HUES64 (cell line): Measurements from ENCODE around the gene RAP2A.

ENCODE experiments used
- H3K27ac ChIP-seq: 2 replicates; pipeline ENCODE4 v1.7.0; 2013; ENCODE audit warnings: low read depth, low read length, inconsistent platforms
- H3K27me3 ChIP-seq: 2 replicates; pipeline ENCODE4 v1.6.1; 2013; ENCODE audit warnings: mild to moderate bottlenecking, low read length; ENCODE audit not compliant: insufficient read depth
- H3K36me3 ChIP-seq: 2 replicates; pipeline ENCODE4 v1.6.1; 2013; ENCODE audit warnings: mild to moderate bottlenecking, low read length; ENCODE audit not compliant: insufficient read depth
- H3K4me1 ChIP-seq: 2 replicates; pipeline ENCODE4 v1.6.1; 2013; ENCODE audit warnings: mild to moderate bottlenecking, low read length, moderate library complexity; ENCODE audit not compliant: insufficient read depth
- H3K4me3 ChIP-seq: 2 replicates; pipeline ENCODE4 v1.5.1; 2013; ENCODE audit warnings: mild to moderate bottlenecking, low read length, moderate library complexity
- H3K9ac ChIP-seq: 2 replicates; pipeline ENCODE4 v1.6.1; 2013; ENCODE audit warnings: mild to moderate bottlenecking, low read depth, low read length
- H3K9me3 ChIP-seq: 2 replicates; pipeline ENCODE4 v1.6.1; 2013; ENCODE audit warnings: low read depth, low read length; ENCODE audit not compliant: insufficient read depth
- WGBS: fragments of 150-250, 120-280 bp; methylation state at CpG from one replicate; pipeline ENCODE4 v1.1.7; 2013; ENCODE audit warnings: missing lambda C conversion rate; 5-methylcytosine and 5-hydroxymethylcytosine counted together

Gene RAP2A

DNA sequence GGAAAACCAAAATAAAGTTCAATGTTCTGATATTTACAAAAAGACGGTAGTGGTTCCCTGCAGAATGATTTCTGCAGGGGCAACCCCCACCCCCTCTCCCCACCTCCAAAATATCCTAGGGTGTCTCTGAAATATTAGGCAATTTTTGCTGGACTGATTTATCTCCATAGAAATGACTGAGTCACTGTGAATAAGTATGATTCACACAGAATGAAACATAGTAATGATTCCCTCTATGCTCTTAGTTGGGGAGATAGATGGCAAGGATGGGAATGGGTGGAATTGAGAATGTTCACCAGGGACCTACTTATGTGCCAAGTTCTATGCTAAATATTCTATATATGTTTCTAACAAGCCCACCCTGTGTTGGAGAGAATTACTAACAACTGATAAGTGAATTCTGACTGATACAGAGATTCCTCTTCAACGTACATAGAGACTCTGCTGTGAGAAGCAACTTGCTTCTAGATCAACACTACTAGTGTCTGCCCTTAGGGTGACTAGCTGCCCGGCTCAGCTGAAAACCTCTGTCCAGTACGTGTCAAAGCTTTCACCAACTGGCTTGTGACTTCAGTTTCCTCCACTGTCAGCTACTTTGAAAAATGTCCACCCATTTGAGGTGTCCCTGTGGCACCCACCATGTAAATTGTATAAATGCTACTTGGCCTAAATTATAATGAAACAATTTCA lies 38.4 kb upstream of the RAP2A start:
- no peak overlapping the region for H3K4me3 ChIP-seq
- no peaks in the 10 kb centered on the region for H3K36me3 ChIP-seq
- no peak overlapping the region for H3K9ac ChIP-seq
- H3K27ac ChIP-seq: no peak overlapping the region
- no peaks in the 10 kb centered on the region for H3K4me1 ChIP-seq
- no peaks in the 10 kb centered on the region for H3K9me3 ChIP-seq
- no peaks in the 10 kb centered on the region for H3K27me3 ChIP-seq
- 90% methylated on average over 4 of the region's 4 CpGs for WGBS

DNA sequence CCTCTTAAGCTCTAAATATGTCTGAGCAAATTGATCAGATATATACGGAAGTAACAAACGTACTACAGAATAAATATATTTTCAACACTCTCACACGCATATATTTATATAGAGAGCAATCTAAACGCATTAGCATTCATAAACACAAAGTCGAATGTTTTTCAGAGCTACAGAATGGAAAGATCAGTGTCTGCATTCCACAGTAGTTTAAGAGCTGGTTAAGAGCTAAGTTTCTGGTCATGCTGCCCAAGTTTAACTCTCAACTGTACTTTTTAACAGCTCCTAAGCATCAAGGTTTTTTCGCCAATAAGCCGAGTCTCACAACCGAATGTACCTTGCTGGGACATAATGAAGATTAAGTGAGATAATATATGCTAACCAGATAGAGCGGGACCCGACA lies 36.7 kb upstream of the RAP2A start:
- Histone ChIP-seq H3K4me3 (no peak overlapping the region), H3K27ac (no peak overlapping the region), H3K4me1 (no peaks in the 10 kb centered on the region), H3K36me3 (no peaks in the 10 kb centered on the region), H3K27me3 (no peaks in the 10 kb centered on the region), H3K9me3 (no peaks in the 10 kb centered on the region), H3K9ac (no peak overlapping the region)
- 87% methylated on average over 8 of the region's 10 CpGs for WGBS

DNA sequence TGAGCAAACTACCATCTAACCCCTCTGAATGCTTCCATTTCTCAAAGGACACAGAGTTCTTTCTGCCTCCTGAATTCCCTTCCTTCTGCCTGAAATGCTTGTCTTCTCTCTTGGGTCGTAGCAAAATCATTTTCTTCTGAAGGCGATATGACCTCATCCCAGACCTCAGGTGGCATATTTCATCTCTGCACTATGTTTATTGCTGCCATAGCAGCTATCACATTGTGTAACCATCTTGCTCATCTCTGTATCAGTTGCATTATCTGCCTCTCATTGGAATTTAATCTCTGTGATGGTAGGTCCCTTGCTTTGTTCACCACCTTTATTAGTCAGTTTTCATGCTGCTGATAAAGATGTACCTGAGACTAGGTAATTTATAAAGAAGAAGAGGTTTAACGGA lies 32.5 kb upstream of the RAP2A start:
- no peaks in the 10 kb centered on the region for H3K9me3 ChIP-seq
- no peak overlapping the region for H3K27ac ChIP-seq
- no peaks in the 10 kb centered on the region for H3K36me3 ChIP-seq
- H3K4me3 ChIP-seq: no peak overlapping the region
- no peaks in the 10 kb centered on the region for H3K4me1 ChIP-seq
- 59% methylated on average over 3 of the region's 3 CpGs for WGBS
- H3K27me3 ChIP-seq: no peaks in the 10 kb centered on the region
- H3K9ac ChIP-seq: no peak overlapping the region

DNA sequence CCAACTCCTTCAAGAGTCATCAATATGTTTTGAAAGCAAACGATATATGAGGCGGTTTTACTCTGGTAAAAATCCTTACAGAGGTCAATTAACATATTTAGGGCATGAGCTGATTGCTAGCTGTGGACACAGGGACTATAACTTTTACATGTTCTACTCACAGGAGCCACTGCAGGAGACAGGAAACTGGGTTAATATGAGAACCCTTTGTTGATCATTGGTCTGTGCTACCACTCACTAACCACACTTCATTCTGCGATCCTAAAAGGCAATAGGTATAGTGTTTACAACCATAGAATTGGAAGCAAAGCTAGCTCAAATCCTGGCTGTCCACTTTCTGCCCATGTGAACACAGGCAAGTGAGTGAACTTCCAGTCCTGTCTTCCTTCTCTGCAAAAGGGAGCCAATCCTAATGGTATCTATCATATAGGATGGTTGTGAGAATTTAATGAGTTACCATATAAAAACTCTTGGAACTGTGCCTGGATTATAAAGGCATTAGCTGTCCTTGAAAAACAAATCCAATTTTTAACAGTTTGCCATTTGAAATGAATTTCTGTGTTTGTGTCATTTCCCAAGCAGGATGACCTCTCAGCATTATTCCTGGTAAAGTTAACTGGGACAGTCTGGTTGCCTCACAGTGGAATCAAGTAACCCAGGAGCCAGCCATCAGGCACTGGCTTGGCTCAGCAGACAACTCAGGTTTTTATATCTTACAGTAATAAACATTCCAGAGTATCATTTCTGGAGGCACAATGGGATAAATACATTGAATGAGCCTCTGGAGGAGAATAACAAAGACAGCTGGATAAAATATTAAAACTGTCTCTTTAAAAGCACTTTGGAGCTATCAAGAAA lies 29.8 kb upstream of the RAP2A start:
- H3K4me3 ChIP-seq: no peak overlapping the region
- no peaks in the 10 kb centered on the region for H3K4me1 ChIP-seq
- no peaks in the 10 kb centered on the region for H3K9me3 ChIP-seq
- no peaks in the 10 kb centered on the region for H3K36me3 ChIP-seq
- no peak overlapping the region for H3K9ac ChIP-seq
- H3K27ac ChIP-seq: no peak overlapping the region
- no peaks in the 10 kb centered on the region for H3K27me3 ChIP-seq
- 97% methylated on average over 3 of the region's 3 CpGs for WGBS

DNA sequence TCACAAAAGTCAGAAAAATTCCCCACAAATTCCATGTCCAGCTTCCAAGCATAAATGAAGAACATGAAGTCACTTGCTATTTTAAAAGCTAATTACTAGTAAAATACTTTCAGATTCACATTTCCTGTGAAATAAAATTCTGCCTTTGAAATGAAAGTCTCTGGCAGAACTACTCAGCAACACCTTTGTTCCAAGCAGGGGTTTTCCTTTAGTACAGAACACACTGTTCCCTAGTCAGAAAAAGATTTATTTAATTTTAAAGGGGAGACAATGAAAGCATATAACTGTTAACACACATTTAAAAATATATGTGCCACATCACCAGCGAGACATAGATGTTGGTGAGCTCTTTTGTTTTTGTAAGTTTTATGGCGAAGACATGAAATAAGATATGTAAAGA lies 26.4 kb upstream of the RAP2A start:
- Histone ChIP-seq H3K27me3 (no peaks in the 10 kb centered on the region), H3K36me3 (no peaks in the 10 kb centered on the region), H3K27ac (no peak overlapping the region), H3K4me1 (no peaks in the 10 kb centered on the region), H3K9ac (no peak overlapping the region), H3K4me3 (no peak overlapping the region), H3K9me3 (no peaks in the 10 kb centered on the region)
- 80% methylated on average over 1 of the region's 2 CpGs for WGBS

DNA sequence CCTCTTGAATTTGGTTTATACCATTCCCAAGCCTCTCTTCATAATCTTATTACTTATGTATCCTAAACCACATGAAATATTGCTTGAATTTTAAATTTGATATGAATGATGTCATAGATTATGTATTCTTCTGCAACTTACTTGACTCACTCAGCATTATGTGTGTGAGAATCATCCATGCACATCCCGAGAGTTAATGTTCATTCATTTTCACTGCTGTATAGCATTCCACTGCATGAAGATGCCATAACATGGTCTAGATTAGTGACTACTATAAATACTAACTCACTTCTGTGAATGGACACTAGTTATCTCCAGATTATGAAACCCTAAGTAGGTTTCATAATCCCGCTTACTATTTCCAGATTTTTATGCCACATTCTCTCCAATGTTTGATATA lies 25.0 kb upstream of the RAP2A start:
- peaks cover 6% of the 10 kb centered on the region; the same call in 1 of the 2 replicates for H3K4me1 ChIP-seq
- H3K9ac ChIP-seq: no peak overlapping the region
- H3K9me3 ChIP-seq: no peaks in the 10 kb centered on the region
- H3K4me3 ChIP-seq: no peak overlapping the region
- H3K27ac ChIP-seq: no peak overlapping the region
- WGBS: 90% methylated on average over 2 of the region's 2 CpGs
- no peaks in the 10 kb centered on the region for H3K27me3 ChIP-seq
- H3K36me3 ChIP-seq: no peaks in the 10 kb centered on the region

DNA sequence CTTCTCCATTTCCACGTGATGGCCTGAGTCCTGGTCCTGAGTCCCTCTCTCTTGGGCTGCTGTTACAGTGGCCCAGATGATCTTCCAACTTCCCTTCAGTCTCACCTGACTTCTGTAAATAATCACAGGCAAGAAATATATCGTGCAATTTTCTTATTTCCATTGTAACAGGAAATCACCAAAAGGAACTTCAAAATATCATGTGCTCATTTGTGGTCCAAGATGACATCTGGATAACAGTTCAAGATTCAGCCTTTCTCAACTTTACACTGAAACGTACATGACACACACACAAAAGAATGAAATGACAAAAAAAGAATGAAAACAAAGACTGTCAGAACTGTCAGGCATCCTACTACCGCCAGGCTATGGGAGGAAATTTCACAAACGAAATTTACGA lies 22.0 kb upstream of the RAP2A start:
- no peak overlapping the region for H3K4me3 ChIP-seq
- H3K27ac ChIP-seq: no peak overlapping the region
- H3K27me3 ChIP-seq: no peaks in the 10 kb centered on the region
- WGBS: 94% methylated on average over 6 of the region's 6 CpGs
- peaks cover 9% of the 10 kb centered on the region; the same call in 1 of the 2 replicates for H3K4me1 ChIP-seq
- no peak overlapping the region for H3K9ac ChIP-seq
- no peaks in the 10 kb centered on the region for H3K9me3 ChIP-seq
- H3K36me3 ChIP-seq: no peaks in the 10 kb centered on the region

DNA sequence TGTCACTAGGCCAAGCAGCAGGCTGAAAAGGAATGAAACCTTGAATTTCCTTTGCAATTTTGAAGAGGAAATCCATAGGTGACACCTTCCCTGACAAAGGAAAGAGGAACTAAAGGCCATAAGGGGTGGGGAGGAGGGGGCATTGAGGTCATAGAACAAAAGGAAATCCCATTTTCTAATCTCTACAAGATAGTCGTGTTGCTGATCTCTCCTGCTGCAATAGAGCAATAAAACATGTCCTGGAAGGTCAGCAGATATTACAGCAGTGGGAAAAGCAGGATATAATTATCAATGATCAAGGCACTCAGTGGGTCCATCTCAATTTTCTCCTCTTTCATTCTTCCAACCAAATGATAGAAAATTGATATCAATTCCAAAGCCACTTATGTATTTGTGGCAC lies 20.3 kb upstream of the RAP2A start:
- Histone ChIP-seq H3K4me1 (peaks cover 9% of the 10 kb centered on the region; the same call in 1 of the 2 replicates), H3K27me3 (no peaks in the 10 kb centered on the region), H3K4me3 (no peak overlapping the region), H3K9ac (no peak overlapping the region), H3K27ac (no peak overlapping the region), H3K36me3 (no peaks in the 10 kb centered on the region), H3K9me3 (no peaks in the 10 kb centered on the region)
- WGBS: 38% methylated on average over 1 of the region's 1 CpG

DNA sequence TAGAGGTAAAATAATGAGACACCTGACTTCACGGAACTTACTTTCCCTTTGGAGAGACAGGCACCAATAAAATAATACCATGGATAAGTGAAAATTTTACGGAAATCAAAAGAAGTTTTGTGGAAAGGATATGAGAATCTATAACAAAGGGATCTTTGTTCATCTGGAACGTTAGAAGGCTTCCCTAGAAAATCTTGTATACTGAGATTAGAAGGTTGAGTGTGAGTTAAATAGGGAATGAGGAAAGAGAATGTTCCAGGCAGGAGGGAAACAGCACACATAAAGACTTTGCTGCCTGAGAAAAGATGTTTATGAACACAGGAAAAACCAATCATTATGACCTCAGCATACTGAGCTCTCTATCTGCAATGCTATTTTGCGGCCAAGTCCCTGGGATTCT lies 19.6 kb upstream of the RAP2A start:
- Histone ChIP-seq H3K4me3 (no peak overlapping the region), H3K4me1 (peaks cover 9% of the 10 kb centered on the region; the same call in 1 of the 2 replicates), H3K27me3 (no peaks in the 10 kb centered on the region), H3K36me3 (no peaks in the 10 kb centered on the region), H3K9me3 (no peaks in the 10 kb centered on the region), H3K27ac (no peak overlapping the region), H3K9ac (no peak overlapping the region)
- WGBS: 83% methylated on average over 3 of the region's 4 CpGs

DNA sequence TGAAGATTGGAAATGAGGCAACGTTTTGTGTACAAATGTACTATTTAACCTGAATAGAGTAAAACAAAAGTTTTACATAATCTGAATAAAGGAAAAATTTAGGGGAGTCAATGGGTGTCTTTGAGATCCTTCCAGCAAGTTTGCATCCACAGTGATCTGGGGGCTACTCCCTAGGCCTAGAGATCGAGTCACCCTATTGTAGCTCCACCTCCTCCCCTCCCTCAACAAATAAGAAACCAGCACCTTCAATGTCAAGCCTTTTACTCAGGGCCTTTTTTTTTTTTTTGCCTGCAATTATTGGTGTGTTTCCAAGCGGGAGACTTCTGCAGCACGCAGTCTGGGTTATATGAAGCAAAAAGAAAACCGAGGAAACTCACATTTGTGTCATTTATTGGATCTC lies 16.3 kb upstream of the RAP2A start:
- H3K36me3 ChIP-seq: no peaks in the 10 kb centered on the region
- 90% methylated on average over 5 of the region's 5 CpGs for WGBS
- no peak overlapping the region for H3K9ac ChIP-seq
- no peaks in the 10 kb centered on the region for H3K9me3 ChIP-seq
- H3K27me3 ChIP-seq: no peaks in the 10 kb centered on the region
- H3K4me3 ChIP-seq: no peak overlapping the region
- H3K4me1 ChIP-seq: peaks cover 9% of the 10 kb centered on the region; the same call in 1 of the 2 replicates
- H3K27ac ChIP-seq: no peak overlapping the region

DNA sequence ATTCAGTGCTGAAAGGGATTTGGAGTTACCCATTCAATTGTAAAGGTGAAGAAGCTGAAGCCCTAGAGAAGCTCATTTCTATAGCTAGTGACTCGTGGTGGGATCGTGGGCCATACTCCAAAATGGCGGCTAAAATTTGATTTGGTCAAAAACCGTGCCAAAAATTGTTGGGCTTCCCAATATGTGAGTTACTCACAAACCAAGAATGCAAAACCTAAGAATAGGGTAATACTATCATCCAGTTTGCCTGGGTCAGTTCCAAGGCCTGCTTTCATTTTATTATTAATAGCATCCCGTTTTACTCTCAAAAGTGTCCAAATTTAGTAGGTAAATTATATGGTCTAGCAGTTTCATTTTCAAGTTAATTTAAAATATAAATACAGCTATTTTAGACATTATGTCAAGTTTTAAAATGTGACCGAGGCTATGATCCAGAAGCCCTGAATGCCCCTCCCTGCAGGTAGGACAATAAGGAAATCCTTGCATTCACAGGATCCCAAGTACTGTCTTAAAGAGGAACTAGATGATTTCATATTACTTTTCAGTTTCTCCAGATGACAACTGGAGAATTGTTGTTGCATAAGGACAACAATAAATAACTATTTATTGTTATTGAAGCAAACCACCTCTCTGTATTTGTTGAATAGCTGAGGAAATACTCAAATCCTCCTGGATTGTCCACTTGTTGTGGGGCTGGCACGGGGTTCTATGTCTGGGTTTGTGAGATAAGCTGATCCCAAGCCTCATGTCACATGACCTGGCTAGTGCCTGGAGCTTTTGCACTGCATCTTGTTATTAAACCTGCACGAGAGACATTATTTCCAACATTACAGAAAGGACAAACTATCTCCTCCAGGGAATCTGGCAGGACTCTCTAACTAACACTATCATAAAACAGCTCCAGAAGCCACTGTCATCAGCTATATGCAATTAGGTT lies 11.6 kb upstream of the RAP2A start:
- WGBS: 91% methylated on average over 7 of the region's 8 CpGs
- Histone ChIP-seq H3K27me3 (no peaks in the 10 kb centered on the region), H3K27ac (no peak overlapping the region), H3K4me1 (no peaks in the 10 kb centered on the region), H3K4me3 (no peak overlapping the region), H3K36me3 (no peaks in the 10 kb centered on the region), H3K9me3 (no peaks in the 10 kb centered on the region), H3K9ac (no peak overlapping the region)
